T-helper 1 cell (primary cell): Measurements from ENCODE around the gene PTPRQ.

Experiments
- DNase-seq, 5 donors: peaks; one replicate each; pipeline ENCODE4 v3.0.0-alpha.2; 2012 to 2020

The PTPRQ gene

GRCh38 chr12:80707830-80708258 lies 263.8 kb downstream of the PTPRQ start:
- DNase-seq = no peak

- no peak for DNase-seq
These were observed 264.4 kb downstream of the PTPRQ start for GRCh38 chr12:80708259-80708974.

- no peak for DNase-seq
These were observed 264.9 kb downstream of the PTPRQ start for GRCh38 chr12:80708975-80709328.

GRCh38 chr12:80709811-80710726 lies 266.0 kb downstream of the PTPRQ start:
- no peak for DNase-seq

- no peak for DNase-seq
These were observed 266.9 kb downstream of the PTPRQ start for GRCh38 chr12:80710727-80711449.

GRCh38 chr12:80711866-80712265 lies 267.8 kb downstream of the PTPRQ start:
- DNase-seq = no peak

GRCh38 chr12:80712866-80713265 lies 268.8 kb downstream of the PTPRQ start:
- DNase-seq = no peak

- no peak for DNase-seq
These were observed 269.4 kb downstream of the PTPRQ start for GRCh38 chr12:80713419-80713818.

- DNase-seq = no peak
These were observed 270.0 kb downstream of the PTPRQ start for GRCh38 chr12:80714055-80714454.

GRCh38 chr12:80714846-80715245 lies 270.8 kb downstream of the PTPRQ start:
- DNase-seq = no peak

GRCh38 chr12:80715713-80716249 lies 271.7 kb downstream of the PTPRQ start:
- no peak for DNase-seq

GRCh38 chr12:80716696-80717469 lies 272.8 kb downstream of the PTPRQ start, which contains the start of gene MYF5:
Gene MYF5 (plus strand): TSS chr12:80716912. CDS start chr12:80717064, 152 bp downstream.
- no peak for DNase-seq

GRCh38 chr12:80717856-80718255 lies 273.8 kb downstream of the PTPRQ start:
- DNase-seq = no peak

GRCh38 chr12:80720516-80720915 lies 276.5 kb downstream of the PTPRQ start:
- no peak for DNase-seq

GRCh38 chr12:80721326-80721725 lies 277.3 kb downstream of the PTPRQ start:
- DNase-seq = no peak
